Glomerular endothelial cell (primary cell): ENCODE data around the gene AUH. TPM values are rescaled to one million over a fixed set of nuclear protein-coding genes. Genes with fewer than 3 reads are reported as not detected.
"Not testable (repeated sequence)": the region's sequence is repeated elsewhere in the genome, so short reads cannot be mapped to it uniquely, and the experiment has no call there.

ENCODE experiments used
- DNase-seq: peaks from one replicate; pipeline ENCODE4 v3.0.0-alpha.2; 2011; ENCODE audit warnings: low read depth, low spot score; ENCODE audit errors: extremely low read depth
- total RNA-seq: library from RNA; depleted of rRNA; stranded (reverse); fragments of >200 nt; gene quantifications from 2 replicates; pipeline ENCODE4 v1.2.3, GENCODE V29; 2015

Gene AUH
- total RNA-seq, 1 donor from 2014 or later = 10.2 TPM

- no peak for DNase-seq
These were observed 17.7 kb upstream of the AUH start for GRCh38 chr9:91379426-91379825.

GRCh38 chr9:91378695-91379127 lies 17.0 kb upstream of the AUH start:
- peak; percentile 80 for DNase-seq

- DNase-seq = not testable (repeated sequence)
These were observed 16.3 kb upstream of the AUH start for GRCh38 chr9:91378054-91378453.

GRCh38 chr9:91376239-91376638 lies 14.5 kb upstream of the AUH start:
- no peak for DNase-seq

- no peak for DNase-seq
These were observed 13.2 kb upstream of the AUH start for GRCh38 chr9:91374939-91375338.

- no peak for DNase-seq
These were observed 10.2 kb upstream of the AUH start for GRCh38 chr9:91371894-91372293.

GRCh38 chr9:91370006-91370405 lies 8.3 kb upstream of the AUH start:
- not testable (repeated sequence) for DNase-seq

GRCh38 chr9:91364702-91365101 lies 3.0 kb upstream of the AUH start:
- no peak for DNase-seq

- DNase-seq = no peak
These were observed 2.3 kb upstream of the AUH start for GRCh38 chr9:91364005-91364404.

- DNase-seq = no peak
These were observed 413 bp upstream of the AUH start for GRCh38 chr9:91362051-91362611.

GRCh38 chr9:91360551-91361290 lies 997 bp downstream of the AUH start:
- no peak for DNase-seq

GRCh38 chr9:91359734-91360470 lies 1.8 kb downstream of the AUH start:
- no peak for DNase-seq

- no peak for DNase-seq
These were observed 2.6 kb downstream of the AUH start for GRCh38 chr9:91359083-91359482.

GRCh38 chr9:91354881-91355280 lies 6.8 kb downstream of the AUH start:
- no peak for DNase-seq

- no peak for DNase-seq
These were observed 12.6 kb downstream of the AUH start for GRCh38 chr9:91349115-91349555.

- no peak for DNase-seq
These were observed 13.4 kb downstream of the AUH start for GRCh38 chr9:91348191-91348807.

GRCh38 chr9:91347377-91347776 lies 14.3 kb downstream of the AUH start:
- no peak for DNase-seq

GRCh38 chr9:91346644-91347043 lies 15.1 kb downstream of the AUH start:
- no peak for DNase-seq

- no peak for DNase-seq
These were observed 15.7 kb downstream of the AUH start for GRCh38 chr9:91345978-91346377.

GRCh38 chr9:91342575-91342974 lies 19.1 kb downstream of the AUH start:
- DNase-seq = no peak

- DNase-seq = no peak
These were observed 20.0 kb downstream of the AUH start for GRCh38 chr9:91341749-91342148.
